Kidney (tissue), 14 donors: ENCODE data around the gene C6orf141. TPM values are rescaled to one million over a fixed set of nuclear protein-coding genes. Genes with fewer than 3 reads are reported as not detected.

Experiments used
- DNase-seq, 5 donors: peaks; one replicate each; pipeline ENCODE4 v3.0.0-alpha.2; 2013 to 2020
- FAIRE-seq: peaks from 2 replicates; lab custom pipeline; 2012; peaks lifted over from hg19 to GRCh38; lab: Jason Lieb, UNC
- H3K27ac ChIP-seq, 2 donors: one replicate each; pipeline ENCODE4 v1.7.0; 2013; ENCODE audit warnings: low read depth in 2 of 2, low read length in 2 of 2, inconsistent platforms in 1 of 2
- H3K27me3 ChIP-seq: one replicate; pipeline ENCODE4 v1.7.1; 2013; ENCODE audit warnings: low read length, inconsistent platforms; ENCODE audit not compliant: control insufficient read depth, insufficient read depth
- H3K36me3 ChIP-seq, 3 donors: one replicate each; pipeline versions ENCODE4 v1.7.0 to v1.7.1; 2013; ENCODE audit warnings: low read length in 3 of 3, control low read depth in 1 of 3, inconsistent platforms in 1 of 3; ENCODE audit not compliant: insufficient read depth in 3 of 3, control insufficient read depth in 2 of 3
- H3K4me1 ChIP-seq, 3 donors: one replicate each; pipeline versions ENCODE4 v1.7.0 to v1.7.1; 2013; ENCODE audit warnings: low read length in 3 of 3, inconsistent platforms in 1 of 3, low read depth in 1 of 3; ENCODE audit not compliant: control insufficient read depth in 2 of 3, insufficient read depth in 2 of 3
- H3K4me3 ChIP-seq, 3 donors: one replicate each; pipeline versions ENCODE4 v1.7.0 to v1.8.1; 2013; ENCODE audit warnings: low read length in 3 of 3, control low read depth in 1 of 3, inconsistent platforms in 1 of 3
- H3K9ac ChIP-seq, 3 donors: one replicate each; pipeline versions ENCODE4 v1.7.0 to v1.7.1; 2013; ENCODE audit warnings: low read length in 3 of 3, control low read depth in 1 of 3, inconsistent platforms in 1 of 3
- H3K9me3 ChIP-seq, 3 donors: one replicate each; pipeline versions ENCODE4 v1.7.0 to v1.7.1; 2013; ENCODE audit warnings: low read length in 3 of 3, control low read depth in 1 of 3, inconsistent platforms in 1 of 3; ENCODE audit not compliant: control insufficient read depth in 2 of 3, insufficient read depth in 1 of 3
- CTCF ChIP-seq: IDR thresholded peaks from 3 replicates; pipeline ENCODE4 v1.5.1; 2012; ENCODE audit warnings: mild to moderate bottlenecking, moderate library complexity, borderline replicate concordance; ENCODE audit not compliant: insufficient read depth; ENCODE audit errors: extremely low read depth
- intact Hi-C: fragments of 100-400 bp; cut with DNase I; formaldehyde crosslinking; loops from one replicate; pipeline ENCODE4 v1.11.1; 2022
- polyA plus RNA-seq: library from polyadenylated mRNA; stranded (reverse); fragments of 350-450 nt; fragmentation: Illumina TruSeq; extraction: RNeasy Lipid Tissue Mini Kit (QIAGEN cat#74804); gene quantifications from one replicate; pipeline ENCODE4 v1.2.3, GENCODE V29; 2014; ENCODE audit warnings: low read depth, low replicate concordance; ENCODE audit not compliant: insufficient read depth
- total RNA-seq: library from RNA; stranded (reverse); fragmentation: NEBNext Ultra II Directional; extraction: Animal tissue kit (Norgen Biotek cat#: 25700); gene quantifications from one replicate; pipeline ENCODE4 v1.2.1, GENCODE V29; 2021
- donor health status: control.
- donor health status: control.
- donor health status: control.
- donor health status: control.
- donor health status: control.
- donor health status: DM: yes; HTN: yes; CAD: no.
- donor health status: Normal renal cell carcinoma (clear cell type).

Gene C6orf141
- total and polyA plus RNA-seq, 2 donors from 2014 or later = 2.2 TPM; not detected in 1

- DNase-seq = no peak
- H3K4me3 ChIP-seq = no peak overlapping the region
- TF ChIP-seq CTCF = no peak
- H3K9ac ChIP-seq = no peak overlapping the region
- no peaks in the 10 kb centered on the region for H3K4me1 ChIP-seq
- peaks cover 3% of the 10 kb centered on the region for H3K27me3 ChIP-seq
- H3K36me3 ChIP-seq = no peaks in the 10 kb centered on the region
- intact Hi-C loops = no loop called here
- H3K27ac ChIP-seq = no peak overlapping the region
- FAIRE-seq = no peak
- no peaks in the 10 kb centered on the region for H3K9me3 ChIP-seq
Measured at GRCh38 chr6:49557177-49557576, 6.7 kb downstream of the C6orf141 start.

- no peak for DNase-seq
- no peak for TF ChIP-seq CTCF
- H3K9ac ChIP-seq = no peak overlapping the region
- no peaks in the 10 kb centered on the region for H3K36me3 ChIP-seq
- intact Hi-C loops = no loop called here
- no peak overlapping the region for H3K4me3 ChIP-seq
- no peak overlapping the region for H3K27ac ChIP-seq
- H3K27me3 ChIP-seq = no peaks in the 10 kb centered on the region
- H3K9me3 ChIP-seq = no peaks in the 10 kb centered on the region
- no peak for FAIRE-seq
- H3K4me1 ChIP-seq = no peaks in the 10 kb centered on the region
Measured at GRCh38 chr6:49558238-49558637, 7.8 kb downstream of the C6orf141 start.

DNA sequence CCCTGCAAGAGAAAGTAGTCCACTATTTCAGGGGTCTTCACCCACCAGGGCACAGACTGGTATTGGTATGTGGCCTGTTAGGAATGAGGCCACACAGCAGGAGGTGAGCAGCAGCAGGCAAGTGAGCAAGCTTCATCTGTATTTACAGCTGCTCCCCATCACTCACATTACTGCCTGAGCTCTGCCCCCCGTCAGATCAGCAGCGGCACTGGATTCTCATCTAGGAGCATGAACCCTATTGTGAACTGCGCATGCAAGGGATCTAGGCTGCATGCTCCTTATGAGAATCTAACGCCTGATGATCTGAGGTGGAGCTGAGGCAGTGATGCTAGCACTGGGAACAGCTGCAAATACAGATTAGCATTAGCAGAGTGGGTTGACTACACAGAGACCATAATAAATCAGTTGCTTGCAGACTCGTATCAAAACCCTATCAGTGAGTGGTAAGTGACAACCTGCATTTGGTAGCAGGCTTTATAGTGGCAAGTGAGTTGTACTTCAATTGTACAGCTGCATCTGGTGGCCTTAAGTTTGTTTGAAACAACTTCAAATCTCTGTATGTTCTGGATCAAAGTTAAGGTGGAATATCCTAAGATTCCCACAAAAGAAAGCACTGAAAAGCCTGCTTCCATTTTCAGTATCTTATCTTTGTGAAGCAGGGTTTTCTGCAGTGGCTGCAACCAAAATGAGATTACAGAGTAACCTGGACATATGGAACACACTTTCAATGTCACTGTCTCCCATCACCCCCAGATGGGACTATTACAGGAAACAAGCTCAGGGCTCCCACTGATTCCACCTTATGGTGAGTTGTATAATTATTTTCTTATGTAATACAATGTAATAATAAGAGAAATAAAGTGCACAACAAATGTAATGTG, 12.8 kb downstream of the C6orf141 start:
- Histone ChIP-seq H3K4me1 (no peaks in the 10 kb centered on the region), H3K27ac (no peak overlapping the region), H3K36me3 (no peaks in the 10 kb centered on the region), H3K27me3 (no peaks in the 10 kb centered on the region), H3K9ac (no peak overlapping the region), H3K9me3 (no peaks in the 10 kb centered on the region), H3K4me3 (no peak overlapping the region)
- FAIRE-seq (no peak), DNase-seq (no peak)
- intact Hi-C loops = no loop called here
- TF ChIP-seq CTCF = no peak
